GM12878 (cell line): ENCODE measurements around the gene RAB3A. TPM values are rescaled to one million over a fixed set of nuclear protein-coding genes. Genes with fewer than 3 reads are reported as not detected.

Experiments
- ATAC-seq: fragments of 200-7000 bp; cut with Tn5 transposase; 3 replicates; pipeline ENCODE4 v1.9.1; 2020; ENCODE audit warnings: mild to moderate bottlenecking, moderate library complexity
- BruUV-seq: library from RNA; stranded (reverse); fragments of 400-500 nt; replicated peaks from 2 replicates; lab custom pipeline; 2021; lab: Mats Ljungman, UMichigan
- CTCF ChIA-PET: fragments of 300-600 bp; sonication (Branson Sonifier 250); formaldehyde crosslinking; extraction: SDS; loops from one replicate; lab custom pipeline; 2021; ENCODE audit warnings: inconsistent platforms; lab: Yijun Ruan, JAX
- POLR2A ChIA-PET: fragments of 350-600 bp; formaldehyde crosslinking; extraction: SDS; loops from one replicate; lab custom pipeline; 2021; ENCODE audit warnings: inconsistent platforms; lab: Charles Lee
- RAD21 ChIA-PET: fragments of 300-600 bp; sonication (Branson Sonifier 250); formaldehyde crosslinking; loops from one replicate; lab custom pipeline; 2023; ENCODE audit warnings: antibody characterized with exemption; ENCODE audit not compliant: unreplicated experiment; lab: Charles Lee
- SMC1A ChIA-PET: fragments of 300-600 bp; sonication (Branson Sonifier 250); formaldehyde crosslinking; loops from one replicate; lab custom pipeline; 2023; ENCODE audit not compliant: unreplicated experiment, uncharacterized antibody; lab: Charles Lee
- DNase-seq: peaks from one replicate; pipeline ENCODE4 v3.0.0-alpha.2; 2011; ENCODE audit warnings: low read depth, low spot score
- FAIRE-seq: peaks from 3 replicates; lab custom pipeline; 2011; peaks lifted over from hg19 to GRCh38; lab: Jason Lieb, UNC
- H2AFZ ChIP-seq: 2 replicates; pipeline ENCODE4 v1.6.0; 2011; ENCODE audit warnings: low read depth, low read length, control low read depth; ENCODE audit not compliant: control insufficient read depth
- H3K27ac ChIP-seq: 2 replicates; pipeline ENCODE4 v1.5.1; 2011; ENCODE audit warnings: control low read depth; ENCODE audit not compliant: control insufficient read depth, insufficient read depth
- H3K27me3 ChIP-seq, 2 experiments: replicated peaks in 1 of 2; 2 replicates each; pipeline versions ENCODE4 v1.6.0 to v1.6.1; 2011; ENCODE audit warnings: low read length in 1 of 2; ENCODE audit not compliant: control insufficient read depth in 2 of 2, insufficient read depth in 2 of 2
- H3K36me3 ChIP-seq, 2 experiments: 2 replicates each; pipeline ENCODE4 v1.5.1; 2011; ENCODE audit warnings: low read length in 1 of 2; ENCODE audit not compliant: control insufficient read depth in 2 of 2, insufficient read depth in 2 of 2
- H3K4me1 ChIP-seq: 2 replicates; pipeline ENCODE4 v1.6.1; 2011; ENCODE audit warnings: mild to moderate bottlenecking, low read length, moderate library complexity, mixed read lengths; ENCODE audit not compliant: control insufficient read depth, insufficient read depth
- H3K4me2 ChIP-seq: 2 replicates; pipeline ENCODE4 v1.6.0; 2011; ENCODE audit warnings: control low read depth; ENCODE audit not compliant: control insufficient read depth, insufficient read depth
- H3K4me3 ChIP-seq: fragments of 200-600 bp; sonication (generic); 2 replicates; pipeline ENCODE4 v1.5.1; 2016
- H3K79me2 ChIP-seq: 2 replicates; pipeline ENCODE4 v1.6.0; 2011; ENCODE audit warnings: low read length; ENCODE audit not compliant: control insufficient read depth, insufficient read depth
- H3K9ac ChIP-seq: 2 replicates; pipeline ENCODE4 v1.8.0; 2011; ENCODE audit warnings: low read length, control low read depth, mixed read lengths; ENCODE audit not compliant: control insufficient read depth, insufficient read depth
- H3K9me3 ChIP-seq: replicated peaks from 3 replicates; pipeline ENCODE4 v1.5.1; 2011; ENCODE audit warnings: mild to moderate bottlenecking, low read length; ENCODE audit not compliant: control insufficient read depth, insufficient read depth
- H4K20me1 ChIP-seq: 2 replicates; pipeline ENCODE4 v1.6.0; 2011; ENCODE audit not compliant: control insufficient read depth, insufficient read depth
- EGR1 ChIP-seq, 2 experiments: IDR thresholded peaks; 1 replicate in 1 of 2; 2 replicates in 1 of 2; pipeline ENCODE4 v1.6.1; 2011 to 2012; ENCODE audit warnings: low read depth in 2 of 2, low read length in 2 of 2, borderline replicate concordance in 1 of 2, mild to moderate bottlenecking in 1 of 2, moderate library complexity in 1 of 2
- GABPA ChIP-seq: IDR thresholded peaks from 2 replicates; pipeline ENCODE4 v1.6.1; 2014; ENCODE audit warnings: antibody characterized with exemption, low read depth, mild to moderate bottlenecking, inconsistent platforms
- MXI1 ChIP-seq: fragments of 150-350 bp; IDR thresholded peaks from 2 replicates; pipeline ENCODE4 v1.6.1; 2011; ENCODE audit warnings: low read depth, mild to moderate bottlenecking, inconsistent platforms, low read length, improper control_type of control experiment
- NFYB ChIP-seq: IDR thresholded peaks from 2 replicates; pipeline ENCODE4 v1.6.1; 2011; ENCODE audit warnings: low read depth, mild to moderate bottlenecking, low read length, improper control_type of control experiment, moderate library complexity; ENCODE audit not compliant: insufficient read depth
- SRF ChIP-seq, 2 experiments: IDR thresholded peaks; 2 replicates each; pipeline ENCODE4 v1.6.1; 2011; ENCODE audit warnings: low read depth in 2 of 2, low read length in 2 of 2, mild to moderate bottlenecking in 1 of 2, moderate library complexity in 1 of 2
- ZSCAN29 ChIP-seq: fragments of 450-650 bp; IDR thresholded peaks from 2 replicates; pipeline ENCODE4 v1.6.1; 2017; ENCODE audit warnings: mild to moderate bottlenecking, moderate library complexity
- WGBS: methylation state at CpG from one replicate; pipeline ENCODE4 v1.1.6; 2016; ENCODE audit warnings: low lambda C conversion rate; ENCODE audit not compliant: insufficient replicate concordance, insufficient coverage; ENCODE audit errors: missing lambda C conversion rate; 5-methylcytosine and 5-hydroxymethylcytosine counted together
- in situ Hi-C: fragments of 300-500 bp; cut with MboI; formaldehyde crosslinking; loops from 9 replicates; pipeline ENCODE4 v1.14.3; 2018; ENCODE audit warnings: mixed read lengths
- intact Hi-C: fragments of 100-400 bp; cut with micrococcal nuclease; formaldehyde crosslinking; loops from one replicate; pipeline ENCODE4 v1.14.2; 2022; ENCODE audit not compliant: unreplicated experiment
- polyA plus RNA-seq, 11 experiments: library from polyadenylated mRNA; depleted of rRNA in 4 of 11; unstranded in 6 of 11; stranded (reverse) in 5 of 11; fragments of >200 nt; fragmentation: Nextera tagmentation in 4 of 11; fragmentation: Illumina TruSeq in 1 of 11; extraction: Ambion mirVana in 4 of 11; extraction: Trizol in 1 of 11; gene quantifications; 1 replicate in 1 of 11; 2 replicates in 10 of 11; pipeline versions ENCODE4 v1.2.1 to v1.2.3, GENCODE V29; 2011 to 2016; ENCODE audit warnings: inconsistent platforms in 2 of 11, missing spikeins in 2 of 11, low read depth in 1 of 11
- total RNA-seq, 4 experiments: library from RNA; depleted of rRNA in 3 of 4; stranded (reverse); fragments of >200 nt in 3 of 4; fragmentation: Illumina TruSeq in 1 of 4; extraction: Trizol in 1 of 4; gene quantifications; 2 replicates each; pipeline versions ENCODE4 v1.2.1 to v1.2.3, GENCODE V29; 2013 to 2021
- TF ChIP-seq, protein P1 (sequence below): fragments of 450-650 bp; IDR thresholded peaks from 2 replicates; pipeline ENCODE4 v1.6.1; 2017; ENCODE audit warnings: mild to moderate bottlenecking, low read depth, inconsistent platforms; ENCODE audit not compliant: poor library complexity, severe bottlenecking

Gene RAB3A
- total and polyA plus RNA-seq, 10 of the 15 experiments (the other 5 are each of a cell fraction or from before 2014, with no cell fraction given), result 0.07 to 3.5 (median 1.2) TPM; not detected in 1

DNA sequence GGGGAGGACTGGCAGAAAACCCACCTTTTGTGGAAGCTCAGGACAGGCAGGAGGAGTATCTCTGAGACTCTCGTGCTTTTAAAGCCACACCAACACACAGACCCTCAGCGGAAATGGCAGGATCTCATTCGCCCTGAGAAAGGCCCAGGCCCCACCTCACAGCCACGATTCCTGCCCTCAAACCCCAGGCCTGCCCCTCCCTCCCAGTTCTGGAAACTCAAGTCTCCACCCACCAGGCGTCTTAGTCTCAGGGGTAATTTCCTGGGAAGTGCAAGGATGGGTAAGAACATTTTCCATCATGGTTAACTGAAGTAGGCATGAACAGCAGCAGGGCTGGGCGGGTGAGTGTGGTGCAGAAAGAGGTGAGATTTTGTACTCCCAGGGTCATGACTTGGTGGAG is 30.4 kb upstream of the RAB3A start:
- in situ Hi-C loops, result no loop called here
- Histone ChIP-seq H3K4me1 (no peaks in the 10 kb centered on the region), H3K27ac (no peak overlapping the region), H3K79me2 (no peaks in the 10 kb centered on the region), H4K20me1 (no peaks in the 10 kb centered on the region), H3K27me3 (no peaks in the 10 kb centered on the region; a peak in 2 of 4 replicates), H3K4me3 (no peak overlapping the region), H3K36me3 (no peaks in the 10 kb centered on the region), H3K4me2 (no peak overlapping the region), H3K9me3 (no peaks in the 10 kb centered on the region; the same call in 2 of the 3 replicates), H2AFZ (no peak overlapping the region), H3K9ac (no peak overlapping the region)
- RAD21 ChIA-PET, result no interaction called here
- no peak for FAIRE-seq
- 29% methylated on average over 6 of the region's 6 CpGs for WGBS
- no TSS peak for BruUV-seq
- CTCF ChIA-PET, result interaction anchor here (1.4 kb wide), 1 partner anchor 94 kb away, joined by 3 read pairs; no protein-coding TSS in a partner anchor
- SMC1A ChIA-PET, result no interaction called here
- TF ChIP-seq SRF (IDR thresholded peaks at IDR 0.05; ENCODE audit: low read depth in 2 of 2, low read length in 2 of 2), result no peak
- no peak for TF ChIP-seq ZSCAN29
- TF ChIP-seq, protein P1, sequence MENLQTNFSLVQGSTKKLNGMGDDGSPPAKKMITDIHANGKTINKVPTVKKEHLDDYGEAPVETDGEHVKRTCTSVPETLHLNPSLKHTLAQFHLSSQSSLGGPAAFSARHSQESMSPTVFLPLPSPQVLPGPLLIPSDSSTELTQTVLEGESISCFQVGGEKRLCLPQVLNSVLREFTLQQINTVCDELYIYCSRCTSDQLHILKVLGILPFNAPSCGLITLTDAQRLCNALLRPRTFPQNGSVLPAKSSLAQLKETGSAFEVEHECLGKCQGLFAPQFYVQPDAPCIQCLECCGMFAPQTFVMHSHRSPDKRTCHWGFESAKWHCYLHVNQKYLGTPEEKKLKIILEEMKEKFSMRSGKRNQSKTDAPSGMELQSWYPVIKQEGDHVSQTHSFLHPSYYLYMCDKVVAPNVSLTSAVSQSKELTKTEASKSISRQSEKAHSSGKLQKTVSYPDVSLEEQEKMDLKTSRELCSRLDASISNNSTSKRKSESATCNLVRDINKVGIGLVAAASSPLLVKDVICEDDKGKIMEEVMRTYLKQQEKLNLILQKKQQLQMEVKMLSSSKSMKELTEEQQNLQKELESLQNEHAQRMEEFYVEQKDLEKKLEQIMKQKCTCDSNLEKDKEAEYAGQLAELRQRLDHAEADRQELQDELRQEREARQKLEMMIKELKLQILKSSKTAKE, result no peak
- no peak for TF ChIP-seq MXI1
- TF ChIP-seq GABPA, result no peak
- TF ChIP-seq EGR1 (IDR thresholded peaks at IDR 0.05; ENCODE audit: borderline replicate concordance in 1 of 2, low read depth in 2 of 2, low read length in 2 of 2), result no peak
- TF ChIP-seq NFYB, result no peak
- no peak for ATAC-seq
- no peak for DNase-seq
- intact Hi-C loops, result no loop called here
- POLR2A ChIA-PET, result no interaction called here
